Small intestine (tissue), 7 donors: ENCODE results near the gene ZFHX2. TPM values are rescaled to one million over a fixed set of nuclear protein-coding genes. Genes with fewer than 3 reads are reported as not detected.

ENCODE experiments used
- DNase-seq, 2 donors: peaks; one replicate each; pipeline versions ENCODE4 v3.0.0 to v3.0.0-alpha.2; 2013
- FAIRE-seq: peaks from 2 replicates; lab custom pipeline; 2012; peaks lifted over from hg19 to GRCh38; lab: Jason Lieb, UNC
- H3K27ac ChIP-seq, 3 donors: one replicate each; pipeline ENCODE4 v1.5.1; 2013; ENCODE audit warnings: low read length in 2 of 3, mild to moderate bottlenecking in 2 of 3, control low read depth in 1 of 3, inconsistent platforms in 1 of 3, low read depth in 1 of 3, moderate library complexity in 1 of 3
- H3K27me3 ChIP-seq, 3 donors: one replicate each; pipeline ENCODE4 v1.6.1; 2013; ENCODE audit warnings: low read length in 3 of 3, inconsistent platforms in 1 of 3; ENCODE audit not compliant: control insufficient read depth in 3 of 3, insufficient read depth in 3 of 3
- H3K36me3 ChIP-seq, 3 donors: one replicate each; pipeline ENCODE4 v1.6.1; 2013; ENCODE audit warnings: low read length in 3 of 3, inconsistent platforms in 1 of 3, low read depth in 1 of 3, mild to moderate bottlenecking in 1 of 3, moderate library complexity in 1 of 3; ENCODE audit not compliant: control insufficient read depth in 3 of 3, insufficient read depth in 2 of 3
- H3K4me1 ChIP-seq, 3 donors: one replicate each; pipeline ENCODE4 v1.6.1; 2013; ENCODE audit warnings: low read length in 2 of 3, inconsistent platforms in 1 of 3, low read depth in 1 of 3, mild to moderate bottlenecking in 1 of 3, moderate library complexity in 1 of 3; ENCODE audit not compliant: control insufficient read depth in 3 of 3, insufficient read depth in 2 of 3
- H3K4me3 ChIP-seq, 3 donors: one replicate each; pipeline ENCODE4 v1.5.1; 2013; ENCODE audit warnings: low read length in 3 of 3, control low read depth in 1 of 3, inconsistent platforms in 1 of 3, low read depth in 1 of 3, mild to moderate bottlenecking in 1 of 3, moderate library complexity in 1 of 3
- H3K9me3 ChIP-seq, 2 donors: one replicate each; pipeline ENCODE4 v1.6.1; 2013; ENCODE audit warnings: low read depth in 1 of 2, low read length in 1 of 2; ENCODE audit not compliant: control insufficient read depth in 2 of 2, insufficient read depth in 1 of 2
- WGBS, 3 donors: extraction: QIAGEN DNeasy Blood & Tissue Kit; methylation state at CpG; one replicate each; pipeline ENCODE4 v1.1.7; 2013; 5-methylcytosine and 5-hydroxymethylcytosine counted together
- polyA plus RNA-seq, 4 donors: library from polyadenylated mRNA; stranded (reverse) in 3 of 4; unstranded in 1 of 4; fragments of 200-250 nt in 3 of 4; fragments of 120-200 nt in 1 of 4; gene quantifications; one replicate each; pipeline versions ENCODE4 v1.2.1 to v1.2.3, GENCODE V29; 2013
- donor health status: healthy with polysubstance abuse.
- donor health status: control.
- donor health status: control.
- donor health status: Bipolar disorder and iron deficiency.
- donor health status: healthy.

The ZFHX2 gene
- polyA plus RNA-seq, 4 donors: 0.55 to 2.2 TPM; not detected in 2

GRCh38 chr14:23517650-23518326 is 33.8 kb downstream of the ZFHX2 start:
- no peaks in the 10 kb centered on the region for H3K4me1 ChIP-seq
- H3K36me3 ChIP-seq: peaks cover 0 to 16% (median 0%) of the 10 kb centered on the region in 3 donors
- no peak for DNase-seq
- no peak for FAIRE-seq
- no peak overlapping the region for H3K4me3 ChIP-seq
- WGBS, 3 donors: 76 to 85% (median 77%) methylated on average over 6 of the region's 6 CpGs
- H3K27me3 ChIP-seq: no peaks in the 10 kb centered on the region
- no peaks in the 10 kb centered on the region for H3K9me3 ChIP-seq
- no peak overlapping the region for H3K27ac ChIP-seq

DNA sequence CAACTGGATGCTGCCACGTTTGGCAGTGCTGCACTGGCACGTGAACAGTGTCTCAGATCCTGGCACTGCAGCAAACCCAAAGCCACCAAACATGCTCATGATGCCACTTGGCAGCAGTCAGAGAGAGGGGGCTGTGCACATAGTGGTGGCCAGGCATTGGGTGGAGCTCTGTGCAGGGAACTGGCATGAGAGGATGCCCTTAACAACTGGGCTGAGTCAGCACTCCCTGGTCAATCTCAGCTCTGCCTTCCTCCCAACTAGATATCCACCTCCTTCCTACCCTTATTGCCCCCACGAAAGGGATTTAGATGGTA is 37.0 kb downstream of the ZFHX2 start:
- FAIRE-seq: no peak
- no peak overlapping the region for H3K27ac ChIP-seq
- no peak overlapping the region for H3K4me3 ChIP-seq
- 62 to 85% (median 77%) methylated on average over 3 of the region's 3 CpGs for WGBS, 3 donors
- H3K27me3 ChIP-seq: no peaks in the 10 kb centered on the region
- no peaks in the 10 kb centered on the region for H3K4me1 ChIP-seq
- no peaks in the 10 kb centered on the region for H3K9me3 ChIP-seq
- no peak for DNase-seq
- peaks cover 0 to 5% (median 0%) of the 10 kb centered on the region in 3 donors for H3K36me3 ChIP-seq

DNA sequence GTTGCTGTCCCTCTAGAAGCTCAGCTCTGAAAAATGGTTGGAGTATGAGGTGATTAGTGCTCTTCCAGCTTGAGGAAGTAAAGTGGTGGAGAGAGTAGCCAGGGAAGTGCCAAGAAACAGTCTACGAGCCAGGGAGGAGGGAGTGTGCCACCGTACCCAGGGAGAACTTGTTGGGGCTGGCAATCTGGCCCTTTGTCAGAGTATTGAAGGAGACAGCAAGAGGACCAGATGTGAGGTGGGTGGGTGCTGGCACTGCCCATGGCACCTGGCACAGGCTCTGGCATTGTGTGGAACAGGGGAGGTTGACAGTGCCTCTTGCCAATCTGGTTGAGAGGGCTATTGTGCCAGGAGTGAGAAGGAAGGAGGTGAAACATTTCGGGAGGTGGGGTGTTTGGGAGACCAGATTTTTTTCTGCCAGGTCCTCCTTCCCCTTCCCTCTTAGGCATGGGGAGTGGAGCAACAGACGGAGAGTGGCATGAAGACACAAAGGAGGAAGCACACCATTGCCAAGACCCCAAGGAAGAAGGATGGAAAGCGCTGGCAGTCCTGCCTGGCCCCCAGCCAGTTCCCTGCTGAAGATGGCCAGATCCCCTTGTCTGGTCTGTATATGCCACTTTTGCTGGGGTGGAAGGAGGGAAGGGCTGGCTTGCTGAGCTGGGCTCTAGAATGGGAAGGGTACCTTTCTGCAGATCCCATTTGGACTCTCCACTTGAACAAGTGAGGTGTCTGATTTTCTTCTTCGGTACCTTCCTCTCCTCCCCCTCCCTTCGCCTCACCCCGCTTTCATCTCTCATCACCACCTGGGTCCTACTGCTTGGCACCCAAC is 37.5 kb downstream of the ZFHX2 start:
- H3K27me3 ChIP-seq: no peaks in the 10 kb centered on the region
- H3K9me3 ChIP-seq: no peaks in the 10 kb centered on the region
- no peak overlapping the region for H3K27ac ChIP-seq
- no peak for DNase-seq
- H3K4me3 ChIP-seq: no peak overlapping the region
- WGBS, 3 donors: 87 to 90% (median 89%) methylated on average over 8 of the region's 8 CpGs
- H3K36me3 ChIP-seq: peaks cover 0 to 5% (median 0%) of the 10 kb centered on the region in 3 donors
- FAIRE-seq: no peak
- no peaks in the 10 kb centered on the region for H3K4me1 ChIP-seq

DNA sequence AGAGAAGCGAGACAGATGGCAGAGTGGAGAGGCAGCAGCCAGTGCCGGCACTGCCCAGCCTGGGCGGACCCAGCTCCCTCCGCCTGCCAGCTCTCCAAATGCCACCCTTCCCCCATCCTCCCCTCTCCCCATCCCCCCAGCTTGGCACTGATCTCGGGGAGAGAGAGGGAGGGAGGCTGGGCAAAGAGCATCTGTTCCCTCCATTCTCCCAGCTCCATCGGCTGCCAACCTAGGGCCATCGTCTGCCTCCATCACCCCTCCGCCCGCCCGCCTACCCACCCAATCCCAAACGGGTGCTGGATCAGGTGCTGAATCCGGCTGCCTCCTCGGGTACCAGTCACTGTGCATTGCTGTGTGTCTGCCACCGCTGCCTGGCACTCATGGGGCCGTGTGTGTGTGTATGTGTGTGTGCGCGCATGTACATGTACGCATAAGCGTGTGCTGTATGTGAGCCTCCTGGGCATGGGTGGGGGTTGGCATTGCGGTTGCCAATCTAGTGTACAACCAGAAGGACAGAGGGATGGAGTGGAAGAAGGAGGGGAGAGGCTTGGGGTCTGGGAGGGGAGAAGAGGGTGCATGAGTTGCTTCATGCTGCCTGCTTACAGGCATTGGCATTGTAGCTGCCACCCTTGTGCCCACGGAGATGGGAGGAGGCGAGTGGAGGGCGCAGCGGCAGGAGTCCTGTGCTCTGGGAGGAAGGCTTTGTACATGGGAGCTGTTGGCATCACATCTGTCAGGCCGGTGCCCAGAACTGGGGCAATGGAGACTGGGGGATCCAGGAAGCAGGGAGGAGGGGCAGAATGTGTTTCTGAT is 38.4 kb downstream of the ZFHX2 start:
- FAIRE-seq: no peak
- WGBS, 3 donors: 84 to 87% (median 86%) methylated on average over 21 to 25 of the region's 25 CpGs
- Histone ChIP-seq H3K9me3 (no peaks in the 10 kb centered on the region), H3K36me3 (peaks cover 0 to 5% (median 0%) of the 10 kb centered on the region in 3 donors), H3K4me1 (no peaks in the 10 kb centered on the region), H3K4me3 (no peak overlapping the region), H3K27me3 (no peaks in the 10 kb centered on the region), H3K27ac (no peak overlapping the region)
- no peak for DNase-seq

- FAIRE-seq (no peak), DNase-seq (no peak)
- Histone ChIP-seq H3K9me3 (no peaks in the 10 kb centered on the region), H3K36me3 (peaks cover 0 to 5% (median 0%) of the 10 kb centered on the region in 3 donors), H3K4me1 (no peaks in the 10 kb centered on the region), H3K4me3 (no peak overlapping the region), H3K27ac (no peak overlapping the region), H3K27me3 (no peaks in the 10 kb centered on the region)
- WGBS, 3 donors: 56 to 82% (median 81%) methylated on average over 10 to 13 of the region's 13 CpGs
Measured at GRCh38 chr14:23512156-23512555, 39.4 kb downstream of the ZFHX2 start.

GRCh38 chr14:23494223-23494622 is 57.3 kb downstream of the ZFHX2 start:
- H3K27me3 ChIP-seq: no peaks in the 10 kb centered on the region
- peak overlapping the region in 1 of 3 donors; percentile 54 for H3K27ac ChIP-seq
- H3K4me3 ChIP-seq: no peak overlapping the region
- DNase-seq (peak; percentile 67 to 78), FAIRE-seq (no peak)
- no peaks in the 10 kb centered on the region for H3K9me3 ChIP-seq
- H3K4me1 ChIP-seq: peaks cover 0 to 10% (median 3%) of the 10 kb centered on the region in 3 donors
- WGBS, 3 donors: 27 to 47% (median 46%) methylated on average over 2 of the region's 2 CpGs
- peaks cover 0 to 2% (median 0%) of the 10 kb centered on the region in 3 donors for H3K36me3 ChIP-seq

- FAIRE-seq: no peak
- DNase-seq: no peak
- Histone ChIP-seq H3K4me1 (peaks cover 0 to 10% (median 3%) of the 10 kb centered on the region in 3 donors), H3K27ac (no peak overlapping the region), H3K4me3 (no peak overlapping the region), H3K36me3 (peaks cover 0 to 4% (median 0%) of the 10 kb centered on the region in 3 donors), H3K9me3 (no peaks in the 10 kb centered on the region), H3K27me3 (no peaks in the 10 kb centered on the region)
Measured at GRCh38 chr14:23492618-23493272, 58.8 kb downstream of the ZFHX2 start.

DNA sequence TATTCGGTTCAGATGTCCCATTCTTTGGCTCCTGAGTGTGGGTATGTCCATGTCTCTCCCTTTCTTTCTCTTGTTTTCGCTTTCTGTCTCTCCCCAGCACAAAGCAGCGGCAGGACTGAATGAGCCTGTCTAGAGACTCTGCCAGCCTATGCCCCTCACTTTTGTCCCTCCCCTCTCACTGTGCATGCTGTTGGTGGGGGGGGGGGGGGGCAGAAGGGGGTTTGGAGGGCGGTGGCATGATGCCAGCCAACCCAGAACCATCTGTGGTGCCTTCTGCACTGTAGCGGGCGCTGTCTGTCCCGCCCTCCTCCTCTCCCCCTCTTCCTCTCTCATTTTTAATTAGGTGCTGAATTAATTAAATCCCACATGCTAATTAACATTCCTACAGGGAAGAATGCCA is 64.3 kb downstream of the ZFHX2 start:
- H3K27me3 ChIP-seq: no peaks in the 10 kb centered on the region
- WGBS, 3 donors: 85 to 96% (median 94%) methylated on average over 7 of the region's 7 CpGs
- peaks cover 0 to 23% (median 0%) of the 10 kb centered on the region in 3 donors for H3K36me3 ChIP-seq
- no peak for FAIRE-seq
- H3K4me1 ChIP-seq: no peaks in the 10 kb centered on the region
- no peak overlapping the region for H3K27ac ChIP-seq
- H3K9me3 ChIP-seq: no peaks in the 10 kb centered on the region
- H3K4me3 ChIP-seq: no peak overlapping the region
- DNase-seq: no peak
